Activated naive CD8-positive, alpha-beta T cell treated with anti-CD3 and anti-CD28 coated beads, Interleukin-2, amount 10 ng/mL, durations not matched to agents 7 days and 5 days (primary cell): Measurements from ENCODE around the gene TAF4. TPM values are rescaled to one million over a fixed set of nuclear protein-coding genes. Genes with fewer than 3 reads are reported as not detected.

ENCODE experiments used
- ATAC-seq: fragments of 150-1000 bp; cut with Tn5 transposase; one replicate; pipeline ENCODE4 v1.10.0; 2021; ENCODE audit warnings: low read depth, moderate library complexity
- POLR2A ChIA-PET: fragments of 350-600 bp; sonication (Branson Sonifier 250); formaldehyde crosslinking; loops from one replicate; lab custom pipeline; 2021; ENCODE audit warnings: antibody characterized with exemption; lab: Charles Lee
- DNase-seq: peaks from one replicate; pipeline ENCODE4 v3.0.0; 2021
- H3K27ac Mint-ChIP-seq: one replicate; pipeline ENCODE4 v1.8.0; 2022; ENCODE audit warnings: mild to moderate bottlenecking, mixed read lengths
- H3K27me3 Mint-ChIP-seq: one replicate; pipeline ENCODE4 v1.8.0; 2022; ENCODE audit warnings: mild to moderate bottlenecking, moderate library complexity, mixed read lengths
- H3K36me3 Mint-ChIP-seq: one replicate; pipeline ENCODE4 v1.8.0; 2021; ENCODE audit warnings: mild to moderate bottlenecking, mixed read lengths
- H3K4me1 Mint-ChIP-seq: one replicate; pipeline ENCODE4 v1.8.0; 2021; ENCODE audit warnings: mixed read lengths
- H3K4me3 Mint-ChIP-seq: one replicate; pipeline ENCODE4 v1.8.0; 2022; ENCODE audit warnings: mild to moderate bottlenecking, moderate library complexity, mixed read lengths
- H3K9me3 Mint-ChIP-seq: one replicate; pipeline ENCODE4 v1.8.0; 2021; ENCODE audit warnings: mixed read lengths
- total RNA-seq, 2 experiments: library from RNA; stranded (reverse); gene quantifications; one replicate each; pipeline ENCODE4 v1.2.3, GENCODE V29; 2021

The TAF4 gene
- total RNA-seq, 2 experiments from 2014 or later = 22.6 to 23.8 TPM

- ATAC-seq (no peak), DNase-seq (no peak)
- POLR2A ChIA-PET = no interaction called here
- Mint-ChIP-seq H3K36me3 (no peaks in the 10 kb centered on the region), H3K27ac (no peak overlapping the region), H3K9me3 (no peaks in the 10 kb centered on the region), H3K4me1 (peaks cover 3% of the 10 kb centered on the region), H3K4me3 (no peak overlapping the region), H3K27me3 (no peaks in the 10 kb centered on the region)
Observed at GRCh38 chr20:62050166-62051120, 15.2 kb downstream of the TAF4 start.

DNA sequence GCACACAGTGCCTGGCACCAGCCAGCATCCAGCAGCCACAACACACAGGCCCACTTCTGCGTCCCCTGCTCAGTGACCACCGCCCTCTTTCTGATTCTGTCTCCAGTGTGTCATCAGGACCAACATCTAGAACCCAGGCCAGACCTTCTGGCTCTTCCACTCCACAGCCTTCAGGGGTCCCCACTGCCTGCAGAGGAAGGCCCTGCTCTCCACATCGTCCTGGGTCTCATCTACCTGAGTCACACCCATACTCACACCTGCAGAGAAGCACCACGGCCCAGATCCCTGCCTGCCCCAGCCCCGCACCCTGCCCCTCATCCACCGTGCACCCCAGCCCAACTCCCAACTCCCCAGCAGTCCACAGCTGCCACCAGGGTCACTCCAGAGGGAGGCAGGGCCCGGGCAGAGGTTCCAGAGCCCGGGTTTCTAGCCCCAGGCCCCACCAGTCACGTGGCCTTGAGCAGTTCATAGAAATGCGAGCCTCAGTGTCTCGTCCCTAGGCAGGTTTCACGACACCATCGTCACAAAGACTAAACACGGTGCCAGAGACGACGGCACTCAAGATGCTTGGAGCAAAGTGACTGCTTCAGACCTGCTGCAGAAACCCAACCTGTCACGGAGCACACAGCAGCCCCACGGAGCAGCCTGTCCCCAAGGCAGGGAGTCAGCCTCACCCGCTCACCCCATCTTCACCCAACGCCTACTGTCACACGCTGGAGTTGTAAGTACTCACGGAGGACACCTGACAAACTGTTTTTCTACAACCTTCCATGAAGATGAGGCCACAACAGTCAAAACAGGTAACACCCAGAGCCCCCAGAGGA lies 16.1 kb downstream of the TAF4 start:
- POLR2A ChIA-PET = interaction anchor here (0.6 kb wide), 1 partner anchor 1023 kb away, joined by 7 read pairs; no protein-coding TSS in a partner anchor
- Mint-ChIP-seq H3K9me3 (no peaks in the 10 kb centered on the region), H3K36me3 (no peaks in the 10 kb centered on the region), H3K4me3 (no peak overlapping the region), H3K27me3 (no peaks in the 10 kb centered on the region), H3K27ac (no peak overlapping the region), H3K4me1 (peaks cover 7% of the 10 kb centered on the region)
- DNase-seq = no peak
- no peak for ATAC-seq

- POLR2A ChIA-PET = interaction anchor here (0.6 to 1.1 kb wide), 2 partner anchors 26 to 1024 kb away, joined by 3 to 7 read pairs; no protein-coding TSS in a partner anchor
- Mint-ChIP-seq H3K9me3 (no peaks in the 10 kb centered on the region), H3K4me1 (peaks cover 8% of the 10 kb centered on the region), H3K36me3 (no peaks in the 10 kb centered on the region), H3K27me3 (no peaks in the 10 kb centered on the region), H3K27ac (no peak overlapping the region), H3K4me3 (no peak overlapping the region)
- ATAC-seq (no peak), DNase-seq (no peak)
Observed at GRCh38 chr20:62048821-62049291, 16.8 kb downstream of the TAF4 start.

DNA sequence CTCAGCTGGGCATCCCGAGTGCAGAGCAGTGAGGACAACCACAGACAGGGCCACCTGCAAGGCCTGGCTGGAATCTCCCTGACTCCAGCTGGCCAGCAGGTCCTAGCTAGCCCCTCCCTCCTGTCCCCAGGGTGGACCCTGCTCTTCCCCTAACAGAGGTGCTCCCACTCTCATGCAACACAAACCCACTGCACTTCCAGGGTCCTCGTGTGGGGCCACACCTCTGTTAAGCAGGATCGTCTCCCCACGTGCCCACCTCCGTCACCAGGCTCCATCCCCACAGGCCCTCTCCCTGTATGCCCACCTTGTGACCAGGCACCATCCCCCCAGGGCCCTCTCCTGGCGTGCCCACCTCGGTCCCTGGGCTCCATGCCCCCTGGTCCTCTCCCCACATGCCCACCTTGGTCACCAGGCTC lies 17.3 kb downstream of the TAF4 start:
- Mint-ChIP-seq H3K4me1 (peaks cover 8% of the 10 kb centered on the region), H3K4me3 (no peak overlapping the region), H3K9me3 (no peaks in the 10 kb centered on the region), H3K27ac (no peak overlapping the region), H3K27me3 (no peaks in the 10 kb centered on the region), H3K36me3 (no peaks in the 10 kb centered on the region)
- DNase-seq = no peak
- POLR2A ChIA-PET = interaction anchor here (1.1 kb wide), 1 partner anchor 25 kb away, joined by 3 read pairs; no protein-coding TSS in a partner anchor
- ATAC-seq = no peak

DNA sequence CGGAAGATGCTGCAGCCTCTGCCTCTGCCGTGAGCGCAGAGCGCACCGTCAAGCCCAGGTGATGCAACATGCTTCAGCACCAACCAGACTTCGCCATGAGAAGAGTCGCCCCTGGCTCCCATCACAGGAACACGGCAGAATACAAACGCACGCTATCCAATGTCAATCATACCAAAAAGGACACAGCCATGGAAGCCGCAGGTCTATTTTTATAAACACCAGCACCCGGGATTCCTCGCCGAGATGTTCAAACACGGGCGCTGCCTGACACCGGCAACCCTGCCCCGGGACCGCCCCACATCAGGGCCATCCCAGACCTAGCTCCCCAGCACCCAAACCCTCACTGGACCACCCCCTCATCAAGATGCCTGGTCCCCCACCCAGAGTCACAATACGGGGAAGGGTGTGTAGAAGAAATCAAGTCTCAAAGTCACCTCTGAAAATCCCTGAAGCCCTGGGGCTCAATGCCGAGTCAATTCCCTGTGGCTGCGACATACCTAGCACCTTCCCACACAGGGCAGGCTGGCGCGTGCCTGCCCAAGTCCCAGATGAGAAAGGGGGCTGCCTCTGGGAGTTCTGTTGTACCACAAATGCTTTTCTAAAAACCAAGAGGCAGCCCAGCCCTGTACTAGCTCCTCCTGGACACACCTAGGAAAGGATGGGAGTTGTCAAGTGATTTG lies 17.9 kb downstream of the TAF4 start:
- Mint-ChIP-seq H3K4me1 (peaks cover 6% of the 10 kb centered on the region), H3K9me3 (no peaks in the 10 kb centered on the region), H3K4me3 (no peak overlapping the region), H3K36me3 (no peaks in the 10 kb centered on the region), H3K27me3 (no peaks in the 10 kb centered on the region), H3K27ac (no peak overlapping the region)
- POLR2A ChIA-PET = interaction anchor here (1.1 kb wide), 1 partner anchor 24 kb away, joined by 3 read pairs; no protein-coding TSS in a partner anchor
- no peak for DNase-seq
- no peak for ATAC-seq

GRCh38 chr20:62046431-62046830 lies 19.2 kb downstream of the TAF4 start:
- POLR2A ChIA-PET = no interaction called here
- ATAC-seq = no peak

GRCh38 chr20:62045529-62046285 lies 20.0 kb downstream of the TAF4 start:
- H3K4me3 Mint-ChIP-seq = no peak overlapping the region
- no peak for ATAC-seq
- no peak overlapping the region for H3K27ac Mint-ChIP-seq
- POLR2A ChIA-PET = no interaction called here
- no peaks in the 10 kb centered on the region for H3K27me3 Mint-ChIP-seq
- peaks cover 5% of the 10 kb centered on the region for H3K4me1 Mint-ChIP-seq
- DNase-seq = no peak
- no peaks in the 10 kb centered on the region for H3K36me3 Mint-ChIP-seq
- no peaks in the 10 kb centered on the region for H3K9me3 Mint-ChIP-seq

More at GRCh38 chr20:62046431-62046830, 19.2 kb downstream of the TAF4 start:
- no peak overlapping the region for H3K27ac Mint-ChIP-seq
- no peaks in the 10 kb centered on the region for H3K27me3 Mint-ChIP-seq
- DNase-seq = no peak
- H3K36me3 Mint-ChIP-seq = no peaks in the 10 kb centered on the region
- peaks cover 5% of the 10 kb centered on the region for H3K4me1 Mint-ChIP-seq
- H3K9me3 Mint-ChIP-seq = no peaks in the 10 kb centered on the region
- no peak overlapping the region for H3K4me3 Mint-ChIP-seq

DNA sequence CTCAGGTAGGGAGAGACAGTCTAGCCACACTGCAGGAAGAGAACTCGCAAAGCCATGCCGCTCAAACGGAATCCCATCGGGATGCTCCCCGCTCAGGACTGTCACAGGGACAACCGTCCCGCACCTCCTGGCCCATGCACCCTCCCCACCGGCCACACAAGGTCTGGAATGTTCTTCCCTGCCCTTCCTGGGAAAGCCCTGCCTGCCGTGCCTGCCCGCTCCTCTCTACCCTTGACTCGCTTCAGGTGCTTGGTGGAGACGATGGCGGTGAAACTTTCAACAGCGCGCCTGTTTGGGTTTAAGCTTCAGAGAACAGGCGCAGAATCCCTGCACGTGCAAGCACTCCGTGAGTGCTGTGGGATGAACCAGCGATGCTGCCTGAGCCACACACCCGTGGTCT lies 20.6 kb downstream of the TAF4 start:
- POLR2A ChIA-PET = no interaction called here
- H3K4me1 Mint-ChIP-seq = peaks cover 5% of the 10 kb centered on the region
- no peaks in the 10 kb centered on the region for H3K36me3 Mint-ChIP-seq
- H3K27ac Mint-ChIP-seq = no peak overlapping the region
- no peak overlapping the region for H3K4me3 Mint-ChIP-seq
- H3K27me3 Mint-ChIP-seq = no peaks in the 10 kb centered on the region
- no peaks in the 10 kb centered on the region for H3K9me3 Mint-ChIP-seq
- ATAC-seq = no peak
- DNase-seq = no peak

- H3K27ac Mint-ChIP-seq = no peak overlapping the region
- no peak overlapping the region for H3K4me3 Mint-ChIP-seq
- H3K9me3 Mint-ChIP-seq = no peaks in the 10 kb centered on the region
- peaks cover 9% of the 10 kb centered on the region for H3K4me1 Mint-ChIP-seq
- ATAC-seq (no peak), DNase-seq (no peak)
- H3K27me3 Mint-ChIP-seq = no peaks in the 10 kb centered on the region
- POLR2A ChIA-PET = no interaction called here
- H3K36me3 Mint-ChIP-seq = peaks cover 1% of the 10 kb centered on the region
Observed at GRCh38 chr20:62044631-62045030, 21.1 kb downstream of the TAF4 start.

GRCh38 chr20:62043131-62043914 lies 22.4 kb downstream of the TAF4 start:
- no peak overlapping the region for H3K27ac Mint-ChIP-seq
- H3K4me1 Mint-ChIP-seq = peaks cover 10% of the 10 kb centered on the region
- no peak for DNase-seq

DNA sequence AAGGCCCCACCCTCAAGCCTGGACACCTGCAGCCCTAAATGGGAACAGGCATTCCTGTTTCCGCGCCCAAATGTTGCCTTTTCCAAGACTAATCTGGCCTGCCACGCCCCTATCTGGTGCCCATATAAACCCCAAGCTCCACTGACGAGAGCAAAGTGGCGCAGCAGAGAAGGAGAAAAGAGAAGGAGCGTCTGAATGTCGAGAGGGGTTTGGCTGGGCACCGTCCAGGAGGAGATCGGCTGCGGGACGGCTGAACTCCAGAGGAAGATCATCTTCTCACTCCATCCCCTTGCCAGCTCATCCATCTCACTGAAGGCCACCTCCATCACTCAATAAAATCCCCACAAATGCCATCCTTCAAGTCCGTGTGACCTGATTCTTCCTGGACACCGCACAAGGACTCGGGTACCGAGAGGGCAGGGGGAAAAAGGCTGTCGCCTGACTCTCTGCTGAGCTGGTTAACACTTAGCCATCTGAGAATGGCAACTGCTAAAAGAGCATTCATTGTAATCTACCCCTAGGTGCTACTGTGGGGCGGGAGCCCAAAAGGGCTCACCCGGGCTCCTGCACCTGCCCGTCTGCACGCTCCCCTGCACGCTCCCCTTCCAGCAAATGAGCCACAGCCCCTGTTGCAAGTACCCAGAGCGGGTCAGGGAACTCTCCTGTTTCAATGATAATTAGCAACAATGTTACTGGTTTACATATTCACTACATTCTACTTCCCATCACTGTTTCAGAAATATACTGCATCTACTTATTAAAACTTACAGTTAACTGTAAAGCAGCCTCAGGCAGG lies 23.5 kb downstream of the TAF4 start:
- POLR2A ChIA-PET = no interaction called here
- no peaks in the 10 kb centered on the region for H3K9me3 Mint-ChIP-seq
- H3K27ac Mint-ChIP-seq = no peak overlapping the region
- no peak for ATAC-seq
- peaks cover 2% of the 10 kb centered on the region for H3K36me3 Mint-ChIP-seq
- H3K27me3 Mint-ChIP-seq = no peaks in the 10 kb centered on the region
- H3K4me3 Mint-ChIP-seq = no peak overlapping the region
- DNase-seq = no peak
- H3K4me1 Mint-ChIP-seq = peaks cover 10% of the 10 kb centered on the region

More at GRCh38 chr20:62043131-62043914, 22.4 kb downstream of the TAF4 start:
- Mint-ChIP-seq H3K4me3 (no peak overlapping the region), H3K9me3 (no peaks in the 10 kb centered on the region), H3K36me3 (peaks cover 2% of the 10 kb centered on the region), H3K27me3 (no peaks in the 10 kb centered on the region)
- ATAC-seq = no peak
- POLR2A ChIA-PET = no interaction called here
